Fibroblast of lung (primary cell): Measurements from ENCODE around the gene TUFT1. TPM values are rescaled to one million over a fixed set of nuclear protein-coding genes. Genes with fewer than 3 reads are reported as not detected.

ENCODE experiments used
- DNase-seq, 2 donors: peaks; one replicate each; pipeline versions ENCODE4 v3.0.0 to v3.0.0-alpha.2; 2010; ENCODE audit warnings: low read depth in 2 of 2
- H2AFZ ChIP-seq: 2 replicates; pipeline ENCODE4 v1.5.1; 2012; ENCODE audit warnings: low read length, control low read depth, inconsistent platforms
- H3K27ac ChIP-seq: 2 replicates; pipeline ENCODE4 v1.5.1; 2011; ENCODE audit warnings: low read length, control low read depth; ENCODE audit not compliant: insufficient read depth
- H3K27me3 ChIP-seq: 2 replicates; pipeline ENCODE4 v1.5.1; 2011; ENCODE audit warnings: mild to moderate bottlenecking, low read length; ENCODE audit not compliant: control insufficient read depth, insufficient read depth
- H3K36me3 ChIP-seq: 2 replicates; pipeline ENCODE4 v1.5.1; 2011; ENCODE audit warnings: low read length; ENCODE audit not compliant: control insufficient read depth, insufficient read depth
- H3K4me1 ChIP-seq: 2 replicates; pipeline ENCODE4 v1.5.1; 2011; ENCODE audit warnings: low read length; ENCODE audit not compliant: control insufficient read depth, insufficient read depth; ENCODE audit errors: extremely low read depth
- H3K4me2 ChIP-seq: 2 replicates; pipeline ENCODE4 v1.5.1; 2011; ENCODE audit warnings: low read length, control low read depth; ENCODE audit not compliant: insufficient read depth; ENCODE audit errors: extremely low read depth
- H3K4me3 ChIP-seq, 4 experiments: fragments of 200-600 bp in 1 of 4; sonication (generic) in 1 of 4; replicated peaks in 1 of 4; 2 replicates each; pipeline ENCODE4 v1.5.1; 2011 to 2016; ENCODE audit warnings: low read length in 4 of 4, low read depth in 3 of 4, mild to moderate bottlenecking in 3 of 4, control low read depth in 2 of 4, inconsistent platforms in 1 of 4, mixed read lengths in 1 of 4; ENCODE audit not compliant: insufficient read depth in 1 of 4; ENCODE audit errors: control extremely low read depth in 1 of 4
- H3K79me2 ChIP-seq: 2 replicates; pipeline ENCODE4 v1.5.1; 2012; ENCODE audit warnings: mild to moderate bottlenecking, low read length, inconsistent platforms; ENCODE audit not compliant: control insufficient read depth, insufficient read depth
- H3K9ac ChIP-seq: 2 replicates; pipeline ENCODE4 v1.5.1; 2011; ENCODE audit warnings: mild to moderate bottlenecking, low read length, control low read depth; ENCODE audit not compliant: insufficient read depth
- H3K9me3 ChIP-seq: 2 replicates; pipeline ENCODE4 v1.5.1; 2012; ENCODE audit warnings: low read depth, low read length; ENCODE audit not compliant: control insufficient read depth, insufficient read depth
- H4K20me1 ChIP-seq: 2 replicates; pipeline ENCODE4 v1.5.1; 2011; ENCODE audit warnings: low read length; ENCODE audit not compliant: control insufficient read depth, insufficient read depth; ENCODE audit errors: extremely low read depth
- EZH2 ChIP-seq: IDR thresholded peaks from 2 replicates; pipeline ENCODE4 v1.5.1; 2012; ENCODE audit warnings: low read length, control low read depth, mild to moderate bottlenecking; ENCODE audit errors: missing control alignments
- polyA plus RNA-seq, 2 donors: library from polyadenylated mRNA; depleted of rRNA in 1 of 2; stranded (reverse) in 1 of 2; unstranded in 1 of 2; fragments of >200 nt; gene quantifications; 2 replicates each; pipeline ENCODE4 v1.2.1, GENCODE V29; 2011 to 2012; ENCODE audit warnings: missing spikeins in 1 of 2
- total RNA-seq: library from RNA; depleted of rRNA; stranded (reverse); fragments of >200 nt; gene quantifications from 2 replicates; pipeline ENCODE4 v1.2.1, GENCODE V29; 2014
- TF ChIP-seq, protein P1 (sequence below), 2 donors: IDR thresholded peaks in 1 of 2; conservative IDR thresholded peaks in 1 of 2; 1 replicate in 1 of 2; 2 replicates in 1 of 2; pipeline ENCODE4 v1.5.1; 2011 to 2012; ENCODE audit warnings: low read length in 2 of 2, control low read depth in 1 of 2, inconsistent platforms in 1 of 2, low read depth in 1 of 2, mild to moderate bottlenecking in 1 of 2

The TUFT1 gene
- total and polyA plus RNA-seq, 2 donors (not counting 1 experiment from before 2014, with no cell fraction given) = 18.2 to 24.7 TPM

DNA sequence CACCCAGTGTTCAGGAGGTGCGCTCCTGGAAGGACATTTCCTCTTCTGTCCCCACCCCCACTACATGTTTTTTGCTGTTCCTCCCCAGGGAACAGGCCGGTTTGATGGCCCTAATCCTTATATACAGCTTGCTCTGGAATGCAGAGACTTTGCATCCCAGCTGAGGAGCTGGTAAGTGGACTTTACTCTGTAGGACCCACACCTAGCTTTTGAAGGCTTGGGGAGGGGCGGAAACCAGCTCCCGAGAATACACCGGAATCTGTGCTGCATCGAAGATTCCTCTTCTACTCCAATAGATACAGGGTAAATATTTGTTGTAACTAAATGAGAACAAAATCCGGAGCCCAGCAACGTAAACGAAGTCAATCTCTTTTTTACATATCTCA, 30.1 kb upstream of the TUFT1 start:
- H3K27me3 ChIP-seq = no peaks in the 10 kb centered on the region
- no peak overlapping the region for H3K4me2 ChIP-seq
- peaks cover 2% of the 10 kb centered on the region for H3K4me1 ChIP-seq
- TF ChIP-seq EZH2 = peak; percentile 25
- TF ChIP-seq, protein P1, sequence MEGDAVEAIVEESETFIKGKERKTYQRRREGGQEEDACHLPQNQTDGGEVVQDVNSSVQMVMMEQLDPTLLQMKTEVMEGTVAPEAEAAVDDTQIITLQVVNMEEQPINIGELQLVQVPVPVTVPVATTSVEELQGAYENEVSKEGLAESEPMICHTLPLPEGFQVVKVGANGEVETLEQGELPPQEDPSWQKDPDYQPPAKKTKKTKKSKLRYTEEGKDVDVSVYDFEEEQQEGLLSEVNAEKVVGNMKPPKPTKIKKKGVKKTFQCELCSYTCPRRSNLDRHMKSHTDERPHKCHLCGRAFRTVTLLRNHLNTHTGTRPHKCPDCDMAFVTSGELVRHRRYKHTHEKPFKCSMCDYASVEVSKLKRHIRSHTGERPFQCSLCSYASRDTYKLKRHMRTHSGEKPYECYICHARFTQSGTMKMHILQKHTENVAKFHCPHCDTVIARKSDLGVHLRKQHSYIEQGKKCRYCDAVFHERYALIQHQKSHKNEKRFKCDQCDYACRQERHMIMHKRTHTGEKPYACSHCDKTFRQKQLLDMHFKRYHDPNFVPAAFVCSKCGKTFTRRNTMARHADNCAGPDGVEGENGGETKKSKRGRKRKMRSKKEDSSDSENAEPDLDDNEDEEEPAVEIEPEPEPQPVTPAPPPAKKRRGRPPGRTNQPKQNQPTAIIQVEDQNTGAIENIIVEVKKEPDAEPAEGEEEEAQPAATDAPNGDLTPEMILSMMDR (conservative IDR thresholded peaks at IDR 0.05 in 1 of 2, IDR thresholded peaks at IDR 0.05 in 1 of 2; ENCODE audit: low read depth in 1 of 2, low read length in 2 of 2) = no peak
- H2AFZ ChIP-seq = no peak overlapping the region
- H4K20me1 ChIP-seq = no peaks in the 10 kb centered on the region
- H3K79me2 ChIP-seq = no peaks in the 10 kb centered on the region
- no peaks in the 10 kb centered on the region for H3K36me3 ChIP-seq
- H3K27ac ChIP-seq = no peak overlapping the region
- H3K9me3 ChIP-seq = no peaks in the 10 kb centered on the region
- no peak overlapping the region for H3K4me3 ChIP-seq
- H3K9ac ChIP-seq = no peak overlapping the region
- DNase-seq = no peak

DNA sequence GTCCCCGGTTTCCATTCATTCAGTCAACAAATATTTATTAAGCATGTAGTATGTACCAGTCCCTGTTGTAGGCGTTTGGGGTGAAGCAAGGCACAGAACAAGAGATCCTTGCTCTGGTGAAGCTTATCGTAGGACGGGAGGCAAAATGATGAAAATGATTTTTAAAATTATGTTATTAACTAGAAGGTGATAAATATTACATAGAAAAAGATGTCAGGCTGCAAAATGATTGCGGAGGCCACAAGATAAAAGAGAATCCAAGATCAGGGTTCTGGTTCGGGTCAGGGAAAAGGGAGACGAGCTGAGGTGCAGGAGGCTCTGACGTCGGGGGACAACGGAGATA, 29.5 kb upstream of the TUFT1 start:
- H3K4me2 ChIP-seq = peak overlapping the region; percentile 91
- H3K27me3 ChIP-seq = no peaks in the 10 kb centered on the region
- peak overlapping the region; percentile 34 to 63 (median 54) for H3K4me3 ChIP-seq
- H3K79me2 ChIP-seq = no peaks in the 10 kb centered on the region
- no peak overlapping the region for H3K27ac ChIP-seq
- no peak for DNase-seq
- TF ChIP-seq EZH2 = no peak
- TF ChIP-seq, protein P1 (conservative IDR thresholded peaks at IDR 0.05 in 1 of 2, IDR thresholded peaks at IDR 0.05 in 1 of 2; ENCODE audit: low read depth in 1 of 2, low read length in 2 of 2) = no peak
- peaks cover 2% of the 10 kb centered on the region for H3K4me1 ChIP-seq
- no peak overlapping the region for H3K9ac ChIP-seq
- no peaks in the 10 kb centered on the region for H4K20me1 ChIP-seq
- no peaks in the 10 kb centered on the region for H3K9me3 ChIP-seq
- no peaks in the 10 kb centered on the region for H3K36me3 ChIP-seq
- H2AFZ ChIP-seq = peak overlapping the region; percentile 66

DNA sequence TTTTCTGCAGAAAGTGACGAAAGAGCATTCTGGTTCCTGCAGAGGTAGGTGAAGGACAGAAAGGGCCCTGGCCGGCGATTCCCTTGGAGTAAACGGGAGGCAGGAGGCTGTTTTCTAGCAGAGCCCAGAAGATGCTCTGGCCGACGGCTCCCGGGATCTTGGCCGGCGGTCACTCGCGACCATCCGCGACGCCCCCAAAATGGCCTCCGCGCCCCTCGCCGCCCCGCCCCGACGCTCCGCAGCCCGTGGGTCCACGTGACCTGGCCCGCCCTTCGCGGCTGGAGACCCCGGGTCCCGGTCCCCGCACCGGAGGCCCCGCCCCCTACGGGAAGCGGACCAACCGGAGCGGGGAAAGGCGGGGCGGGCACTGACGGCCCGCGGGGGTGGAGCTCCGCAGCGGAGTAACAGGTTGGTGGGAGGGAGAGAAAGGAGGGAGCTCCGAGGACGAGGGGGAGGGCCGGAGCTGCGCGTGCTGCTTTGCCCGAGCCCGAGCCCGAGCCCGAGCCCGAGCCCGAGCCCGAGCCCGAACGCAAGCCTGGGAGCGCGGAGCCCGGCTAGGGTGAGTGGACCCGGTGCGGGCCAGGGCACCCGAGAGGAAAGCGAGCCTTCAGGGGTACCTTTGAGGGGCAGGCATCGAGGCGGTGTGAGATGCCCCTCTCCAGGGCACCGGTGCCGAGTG, 29.0 kb upstream of the TUFT1 start, which contains the start of gene CGN:
Gene CGN (plus strand): TSS at position 431 of the 679 bp plus-strand sequence. CDS start 7,133 bp downstream, outside the sequence.
- Histone ChIP-seq H2AFZ (peak within 1 kb of the TSS; percentile 66), H3K36me3 (no peaks in the 10 kb centered on the region), H3K27ac (no peak within 1 kb of the TSS), H3K9me3 (no peaks in the 10 kb centered on the region), H3K79me2 (no peaks in the 10 kb centered on the region), H3K4me3 (peak within 1 kb of the TSS; percentile 34 to 63 (median 55)), H3K9ac (no peak within 1 kb of the TSS), H3K4me1 (peaks cover 2% of the 10 kb centered on the region), H4K20me1 (no peaks in the 10 kb centered on the region), H3K4me2 (peak within 1 kb of the TSS; percentile 91), H3K27me3 (no peaks in the 10 kb centered on the region)
- peak; percentile 70 to 76 for DNase-seq
- TF ChIP-seq EZH2 = no peak
- TF ChIP-seq, protein P1 (conservative IDR thresholded peaks at IDR 0.05 in 1 of 2, IDR thresholded peaks at IDR 0.05 in 1 of 2; ENCODE audit: low read depth in 1 of 2, low read length in 2 of 2) = no peak
